PFSK-1 (cell line): ENCODE results near the gene AURKA.

Experiments used
- POLR2AphosphoS5 ChIP-seq: IDR thresholded peaks from 2 replicates; pipeline ENCODE4 v1.6.1; 2012; ENCODE audit warnings: low read depth, mild to moderate bottlenecking, control low read depth, low read length, moderate library complexity
- REST ChIP-seq, 2 experiments: IDR thresholded peaks; 2 replicates each; pipeline versions ENCODE4 v1.6.1 to v1.8.0; 2011 to 2012; ENCODE audit warnings: low read depth in 2 of 2, low read length in 2 of 2, control low read depth in 1 of 2, inconsistent platforms in 1 of 2, mild to moderate bottlenecking in 1 of 2, moderate library complexity in 1 of 2; ENCODE audit not compliant: insufficient read depth in 1 of 2

GRCh38 chr20:56412473-56412790 lies 20.4 kb upstream of the AURKA start:
- TF ChIP-seq REST (IDR thresholded peaks at IDR 0.05; ENCODE audit: insufficient read depth in 1 of 2, low read depth in 2 of 2, low read length in 2 of 2) (no peak), POLR2AphosphoS5 (no peak)
